22Rv1 (cell line): Measurements from ENCODE around the gene SLC6A9.

Experiments
- ZFX ChIP-seq: fragments of 450-650 bp; IDR thresholded peaks from 2 replicates; pipeline ENCODE4 v1.6.1; 2017; ENCODE audit warnings: antibody characterized with exemption, borderline replicate concordance
- TF ChIP-seq, protein P1 (sequence below): fragments of 450-650 bp; IDR thresholded peaks from 2 replicates; pipeline ENCODE4 v1.5.1; 2017; ENCODE audit warnings: mild to moderate bottlenecking

DNA sequence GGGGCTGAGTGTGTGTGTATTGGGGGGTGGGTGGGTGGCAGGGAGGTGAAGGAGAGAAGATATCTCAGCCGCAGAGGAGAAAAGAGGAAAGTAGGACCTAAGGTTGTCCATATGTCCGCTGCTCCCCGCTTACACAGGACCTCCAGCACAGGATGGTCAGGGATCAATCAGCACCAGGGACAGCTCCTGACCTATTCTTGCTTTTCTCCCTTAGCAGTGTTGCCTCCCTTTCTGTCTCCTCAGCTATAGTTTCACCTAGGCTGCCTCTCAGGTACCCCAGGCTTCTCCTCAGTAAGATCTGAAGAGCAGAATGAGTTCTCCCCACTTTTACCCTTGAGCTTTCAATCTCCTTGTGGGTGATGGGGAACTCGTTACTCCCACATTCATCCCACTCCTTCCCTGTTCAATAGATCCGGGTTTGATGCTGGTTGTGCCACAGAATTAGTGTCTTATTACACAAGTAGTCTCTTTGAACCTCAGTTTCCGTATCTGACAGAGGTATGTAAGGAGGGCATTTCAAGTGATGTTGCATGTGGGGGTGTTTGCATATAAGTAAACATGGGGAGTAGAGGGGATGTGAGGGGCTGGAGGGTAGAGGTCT lies 62.8 kb downstream of the SLC6A9 start:
- TF ChIP-seq, protein P1, sequence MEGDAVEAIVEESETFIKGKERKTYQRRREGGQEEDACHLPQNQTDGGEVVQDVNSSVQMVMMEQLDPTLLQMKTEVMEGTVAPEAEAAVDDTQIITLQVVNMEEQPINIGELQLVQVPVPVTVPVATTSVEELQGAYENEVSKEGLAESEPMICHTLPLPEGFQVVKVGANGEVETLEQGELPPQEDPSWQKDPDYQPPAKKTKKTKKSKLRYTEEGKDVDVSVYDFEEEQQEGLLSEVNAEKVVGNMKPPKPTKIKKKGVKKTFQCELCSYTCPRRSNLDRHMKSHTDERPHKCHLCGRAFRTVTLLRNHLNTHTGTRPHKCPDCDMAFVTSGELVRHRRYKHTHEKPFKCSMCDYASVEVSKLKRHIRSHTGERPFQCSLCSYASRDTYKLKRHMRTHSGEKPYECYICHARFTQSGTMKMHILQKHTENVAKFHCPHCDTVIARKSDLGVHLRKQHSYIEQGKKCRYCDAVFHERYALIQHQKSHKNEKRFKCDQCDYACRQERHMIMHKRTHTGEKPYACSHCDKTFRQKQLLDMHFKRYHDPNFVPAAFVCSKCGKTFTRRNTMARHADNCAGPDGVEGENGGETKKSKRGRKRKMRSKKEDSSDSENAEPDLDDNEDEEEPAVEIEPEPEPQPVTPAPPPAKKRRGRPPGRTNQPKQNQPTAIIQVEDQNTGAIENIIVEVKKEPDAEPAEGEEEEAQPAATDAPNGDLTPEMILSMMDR = no peak
- TF ChIP-seq ZFX = no peak
